PC-9 (cell line): Measurements from ENCODE around the gene YWHAE. TPM values are rescaled to one million over a fixed set of nuclear protein-coding genes. Genes with fewer than 3 reads are reported as not detected.

ENCODE experiments used
- BruUV-seq: library from RNA; stranded (reverse); fragments of 400-500 nt; replicated peaks from 2 replicates; lab custom pipeline; 2021; lab: Mats Ljungman, UMichigan
- CTCF ChIA-PET: fragments of 300-600 bp; sonication (Branson Sonifier 250); formaldehyde crosslinking; loops from one replicate; lab custom pipeline; 2022; ENCODE audit warnings: antibody characterized with exemption; lab: Charles Lee
- POLR2A ChIA-PET: fragments of 300-600 bp; sonication (Branson Sonifier 250); formaldehyde crosslinking; loops from one replicate; lab custom pipeline; 2022; ENCODE audit warnings: antibody characterized with exemption; ENCODE audit not compliant: unreplicated experiment; lab: Charles Lee
- DNase-seq, 2 experiments: peaks; one replicate each; pipeline versions ENCODE4 v3.0.0 to v3.0.0-alpha.2; 2015 to 2022; ENCODE audit warnings: mixed read lengths in 1 of 2
- H2AFZ ChIP-seq: fragments of 200-600 bp; sonication (generic); 2 replicates; pipeline ENCODE4 v1.8.1; 2017; ENCODE audit warnings: antibody characterized with exemption
- H3F3A ChIP-seq: fragments of 200-600 bp; sonication (generic); 2 replicates; pipeline ENCODE4 v1.8.1; 2017; ENCODE audit warnings: antibody characterized with exemption, mild to moderate bottlenecking, low read depth; ENCODE audit not compliant: insufficient read depth
- H3K27ac ChIP-seq: fragments of 200-600 bp; sonication (generic); 2 replicates; pipeline ENCODE4 v1.6.1; 2016; ENCODE audit warnings: mixed run types
- H3K27me3 ChIP-seq: fragments of 200-600 bp; sonication (generic); 2 replicates; pipeline ENCODE4 v1.6.1; 2016; ENCODE audit warnings: low read depth, mixed run types; ENCODE audit not compliant: insufficient read depth
- H3K36me3 ChIP-seq: fragments of 200-600 bp; sonication (generic); 2 replicates; pipeline ENCODE4 v1.6.1; 2016; ENCODE audit warnings: low read depth, mixed run types
- H3K4me1 ChIP-seq: fragments of 200-600 bp; sonication (generic); replicated peaks from 2 replicates; pipeline ENCODE4 v1.6.1; 2016; ENCODE audit warnings: mixed run types; ENCODE audit not compliant: insufficient read depth
- H3K4me2 ChIP-seq: fragments of 200-600 bp; sonication (generic); 2 replicates; pipeline ENCODE4 v1.6.1; 2017; ENCODE audit warnings: mixed run types
- H3K4me3 ChIP-seq: fragments of 200-600 bp; sonication (generic); 2 replicates; pipeline ENCODE4 v1.6.1; 2016; ENCODE audit warnings: mixed run types
- H3K79me2 ChIP-seq: fragments of 200-600 bp; sonication (generic); 2 replicates; pipeline ENCODE4 v1.6.1; 2017; ENCODE audit warnings: low read depth, mixed run types
- H3K9me2 ChIP-seq: fragments of 200-600 bp; sonication (generic); 2 replicates; pipeline ENCODE4 v1.8.1; 2017; ENCODE audit warnings: mild to moderate bottlenecking; ENCODE audit not compliant: insufficient read depth
- H3K9me3 ChIP-seq: fragments of 200-600 bp; sonication (generic); 2 replicates; pipeline ENCODE4 v1.8.1; 2016; ENCODE audit warnings: low read depth; ENCODE audit not compliant: insufficient read depth
- H4K20me1 ChIP-seq: fragments of 200-600 bp; sonication (generic); 2 replicates; pipeline ENCODE4 v1.8.1; 2017; ENCODE audit not compliant: insufficient read depth
- CTCF ChIP-seq: fragments of 200-600 bp; sonication (generic); conservative IDR thresholded peaks from 2 replicates; pipeline ENCODE4 v1.6.1; 2017; ENCODE audit warnings: mixed run types, antibody characterized with exemption, mild to moderate bottlenecking, moderate library complexity
- EZH2 ChIP-seq: fragments of 200-600 bp; sonication (generic); IDR thresholded peaks from 2 replicates; pipeline ENCODE4 v1.8.0; 2017; ENCODE audit warnings: antibody characterized with exemption, low read depth
- intact Hi-C: fragments of 100-400 bp; cut with micrococcal nuclease; formaldehyde crosslinking; loops from one replicate; pipeline ENCODE4 v1.10.0; 2022; ENCODE audit not compliant: unreplicated experiment
- total RNA-seq: library from RNA; stranded (reverse); gene quantifications from 2 replicates; pipeline ENCODE4 v1.2.3, GENCODE V29; 2021

YWHAE gene
- total RNA-seq, 1 experiment from 2014 or later: 1,140 TPM

- H3K4me2 ChIP-seq: no peak overlapping the region
- no peak overlapping the region for H3K4me3 ChIP-seq
- no peaks in the 10 kb centered on the region for H3K9me2 ChIP-seq
- H3K27ac ChIP-seq: no peak overlapping the region
- intact Hi-C loops: no loop called here
- H3F3A ChIP-seq: 0 out of 2 replicates have a peak, but pooled peaks cover 8% of the 10 kb centered on the region
- ChIA-PET POLR2A (no interaction called here), CTCF (no interaction called here)
- no peak for DNase-seq
- H3K27me3 ChIP-seq: peaks cover 41% of the 10 kb centered on the region; the same call in 1 of the 2 replicates
- no peak for TF ChIP-seq EZH2
- no peak for TF ChIP-seq CTCF
- no peaks in the 10 kb centered on the region for H3K9me3 ChIP-seq
- no peak overlapping the region for H2AFZ ChIP-seq
- no peaks in the 10 kb centered on the region for H3K36me3 ChIP-seq
- peaks cover 8% of the 10 kb centered on the region for H3K4me1 ChIP-seq
- H4K20me1 ChIP-seq: no peaks in the 10 kb centered on the region
- no TSS peak for BruUV-seq
- no peaks in the 10 kb centered on the region for H3K79me2 ChIP-seq
Observed at GRCh38 chr17:1304522-1304921, 95.5 kb downstream of the YWHAE start.

- peaks cover 8% of the 10 kb centered on the region for H3K4me1 ChIP-seq
- H2AFZ ChIP-seq: no peak overlapping the region
- no peak overlapping the region for H3K4me2 ChIP-seq
- BruUV-seq: no TSS peak
- no peaks in the 10 kb centered on the region for H3K9me3 ChIP-seq
- no peak overlapping the region for H3K27ac ChIP-seq
- TF ChIP-seq EZH2 (no peak), CTCF (no peak)
- no peaks in the 10 kb centered on the region for H4K20me1 ChIP-seq
- H3K79me2 ChIP-seq: no peaks in the 10 kb centered on the region
- H3K9me2 ChIP-seq: no peaks in the 10 kb centered on the region
- no peak overlapping the region for H3K4me3 ChIP-seq
- no peaks in the 10 kb centered on the region for H3K36me3 ChIP-seq
- ChIA-PET CTCF (no interaction called here), POLR2A (no interaction called here)
- intact Hi-C loops: no loop called here
- 0 out of 2 replicates have a peak, but pooled peaks cover 8% of the 10 kb centered on the region for H3F3A ChIP-seq
- peaks cover 45% of the 10 kb centered on the region; the same call in 1 of the 2 replicates for H3K27me3 ChIP-seq
- DNase-seq: no peak
Observed at GRCh38 chr17:1302761-1303160, 97.3 kb downstream of the YWHAE start.

- Histone ChIP-seq H4K20me1 (no peaks in the 10 kb centered on the region), H3K79me2 (no peaks in the 10 kb centered on the region), H3K4me3 (no peak overlapping the region), H3K4me2 (no peak overlapping the region), H3K9me2 (no peaks in the 10 kb centered on the region), H3K27me3 (peaks cover 42% of the 10 kb centered on the region; the same call in 1 of the 2 replicates), H3K9me3 (no peaks in the 10 kb centered on the region), H3K27ac (no peak overlapping the region), H3K4me1 (peaks cover 3% of the 10 kb centered on the region), H3F3A (0 out of 2 replicates have a peak, but pooled peaks cover 8% of the 10 kb centered on the region), H2AFZ (no peak overlapping the region), H3K36me3 (no peaks in the 10 kb centered on the region)
- ChIA-PET CTCF (no interaction called here), POLR2A (no interaction called here)
- TF ChIP-seq EZH2: no peak
- TF ChIP-seq CTCF: no peak
- DNase-seq: no peak
- intact Hi-C loops: no loop called here
- BruUV-seq: no TSS peak
Observed at GRCh38 chr17:1301546-1301945, 98.5 kb downstream of the YWHAE start.
